ENCODE results near the gene PBX4.

PBX4 gene

GRCh38 chr19:19525611-19526380 lies 92.7 kb downstream of the PBX4 start:
- TF ChIP-seq, protein P1, sequence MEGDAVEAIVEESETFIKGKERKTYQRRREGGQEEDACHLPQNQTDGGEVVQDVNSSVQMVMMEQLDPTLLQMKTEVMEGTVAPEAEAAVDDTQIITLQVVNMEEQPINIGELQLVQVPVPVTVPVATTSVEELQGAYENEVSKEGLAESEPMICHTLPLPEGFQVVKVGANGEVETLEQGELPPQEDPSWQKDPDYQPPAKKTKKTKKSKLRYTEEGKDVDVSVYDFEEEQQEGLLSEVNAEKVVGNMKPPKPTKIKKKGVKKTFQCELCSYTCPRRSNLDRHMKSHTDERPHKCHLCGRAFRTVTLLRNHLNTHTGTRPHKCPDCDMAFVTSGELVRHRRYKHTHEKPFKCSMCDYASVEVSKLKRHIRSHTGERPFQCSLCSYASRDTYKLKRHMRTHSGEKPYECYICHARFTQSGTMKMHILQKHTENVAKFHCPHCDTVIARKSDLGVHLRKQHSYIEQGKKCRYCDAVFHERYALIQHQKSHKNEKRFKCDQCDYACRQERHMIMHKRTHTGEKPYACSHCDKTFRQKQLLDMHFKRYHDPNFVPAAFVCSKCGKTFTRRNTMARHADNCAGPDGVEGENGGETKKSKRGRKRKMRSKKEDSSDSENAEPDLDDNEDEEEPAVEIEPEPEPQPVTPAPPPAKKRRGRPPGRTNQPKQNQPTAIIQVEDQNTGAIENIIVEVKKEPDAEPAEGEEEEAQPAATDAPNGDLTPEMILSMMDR (conservative IDR thresholded peaks at IDR 0.05; ENCODE audit: low read depth, low read length), result no peak
- Histone ChIP-seq H2AFZ (ENCODE audit: low read depth) (no peak overlapping the region), H3K79me2 (ENCODE audit: insufficient read depth, low read depth) (peaks cover 9% of the 10 kb centered on the region; the same call in 1 of the 2 replicates), H4K20me1 (ENCODE audit: insufficient read depth) (no peaks in the 10 kb centered on the region), H3K4me1 (ENCODE audit: low read depth, poor library complexity, severe bottlenecking) (no peaks in the 10 kb centered on the region), H3K4me3 (IDR thresholded peaks at IDR 0.05; ENCODE audit: insufficient read depth, low read depth, low read length) (no peak overlapping the region), H3K27me3 (ENCODE audit: insufficient read depth, low read depth) (no peaks in the 10 kb centered on the region), H3K9ac (no peak overlapping the region), H3K36me3 (ENCODE audit: insufficient read depth) (no peaks in the 10 kb centered on the region), H3K4me2 (no peak overlapping the region), H3K27ac (no peak overlapping the region)

DNA sequence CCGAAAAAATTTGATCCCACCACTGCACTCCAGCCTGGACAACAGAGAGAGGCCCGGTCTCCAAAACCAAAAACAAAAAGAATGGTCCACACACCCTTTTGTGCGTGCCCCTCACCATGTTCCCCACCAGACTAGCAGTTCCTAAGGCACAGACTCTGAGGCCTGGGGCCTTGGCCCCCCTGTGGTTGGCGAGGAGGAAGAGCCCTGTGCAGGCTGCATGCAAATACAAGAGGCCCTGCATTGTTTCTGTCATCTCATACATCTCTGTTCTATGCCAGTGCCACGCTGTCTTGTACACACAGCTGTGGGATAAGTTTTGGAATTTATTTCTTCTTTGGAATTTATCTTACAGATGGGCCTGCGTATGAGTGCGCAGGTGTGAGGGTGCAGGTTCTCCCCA lies 94.4 kb downstream of the PBX4 start:
- Histone ChIP-seq H3K79me2 (ENCODE audit: insufficient read depth, low read depth) (peaks cover 19% of the 10 kb centered on the region; the same call in 1 of the 2 replicates), H3K4me1 (ENCODE audit: low read depth, poor library complexity, severe bottlenecking) (no peaks in the 10 kb centered on the region), H4K20me1 (ENCODE audit: insufficient read depth) (no peaks in the 10 kb centered on the region), H3K27ac (no peak overlapping the region), H3K27me3 (ENCODE audit: insufficient read depth, low read depth) (no peaks in the 10 kb centered on the region), H3K9ac (no peak overlapping the region), H3K36me3 (ENCODE audit: insufficient read depth) (no peaks in the 10 kb centered on the region; the same call in none of the 2 replicates), H3K4me3 (IDR thresholded peaks at IDR 0.05; ENCODE audit: insufficient read depth, low read depth, low read length) (no peak overlapping the region), H2AFZ (ENCODE audit: low read depth) (no peak overlapping the region), H3K4me2 (no peak overlapping the region)
- TF ChIP-seq, protein P1 (conservative IDR thresholded peaks at IDR 0.05; ENCODE audit: low read depth, low read length), result no peak

DNA sequence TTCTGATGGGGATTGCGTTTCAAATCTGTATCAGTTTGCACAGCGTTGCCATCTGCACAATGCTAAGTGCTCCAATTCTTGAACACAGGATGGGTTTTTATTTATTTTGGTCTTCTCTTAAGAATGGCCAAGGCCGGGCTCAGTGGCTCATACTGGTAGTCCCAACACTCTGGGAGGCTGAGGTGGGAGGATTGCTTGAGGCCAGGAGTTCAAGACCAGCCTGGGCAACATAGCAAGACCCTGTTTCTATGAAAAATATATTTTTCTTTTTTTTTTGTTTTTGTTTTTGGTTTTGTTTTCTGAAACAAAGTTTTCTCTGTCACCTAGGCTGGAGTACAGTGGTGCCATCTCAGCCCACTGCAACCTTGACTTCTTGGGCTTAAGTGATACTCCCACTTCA lies 95.3 kb downstream of the PBX4 start:
- no peak overlapping the region for H3K27ac ChIP-seq
- no peaks in the 10 kb centered on the region; the same call in none of the 2 replicates for H3K36me3 ChIP-seq (ENCODE audit: insufficient read depth)
- no peak overlapping the region for H3K4me3 ChIP-seq (IDR thresholded peaks at IDR 0.05; ENCODE audit: insufficient read depth, low read depth, low read length)
- TF ChIP-seq, protein P1 (conservative IDR thresholded peaks at IDR 0.05; ENCODE audit: low read depth, low read length), result no peak
- H2AFZ ChIP-seq (ENCODE audit: low read depth), result no peak overlapping the region
- H3K79me2 ChIP-seq (ENCODE audit: insufficient read depth, low read depth), result peaks cover 24% of the 10 kb centered on the region; the same call in 1 of the 2 replicates
- peaks cover 1% of the 10 kb centered on the region for H3K4me1 ChIP-seq (ENCODE audit: low read depth, poor library complexity, severe bottlenecking)
- no peak overlapping the region for H3K4me2 ChIP-seq
- H3K9ac ChIP-seq, result no peak overlapping the region
- H3K27me3 ChIP-seq (ENCODE audit: insufficient read depth, low read depth), result no peaks in the 10 kb centered on the region
- H4K20me1 ChIP-seq (ENCODE audit: insufficient read depth), result no peaks in the 10 kb centered on the region

DNA sequence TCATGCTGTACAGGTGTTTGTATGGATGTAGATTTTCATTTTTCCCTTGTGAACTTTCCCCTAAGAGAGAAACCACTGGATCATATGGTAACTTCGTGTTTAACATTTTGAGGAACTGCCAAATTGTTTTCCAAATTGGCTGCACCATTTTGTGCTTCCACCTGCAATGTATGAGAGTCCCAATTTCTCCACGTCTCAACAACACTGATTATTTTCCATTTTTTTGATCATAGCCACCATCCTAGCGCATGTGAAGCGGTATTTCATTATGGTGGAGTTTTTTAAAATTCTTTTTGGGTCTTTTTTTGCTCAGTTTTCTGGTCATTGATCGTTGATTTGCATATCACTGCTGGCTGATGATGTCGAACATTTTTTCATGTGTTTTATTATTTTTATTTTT lies 97.5 kb downstream of the PBX4 start:
- H3K4me1 ChIP-seq (ENCODE audit: low read depth, poor library complexity, severe bottlenecking), result peaks cover 16% of the 10 kb centered on the region
- TF ChIP-seq, protein P1 (conservative IDR thresholded peaks at IDR 0.05; ENCODE audit: low read depth, low read length), result no peak
- peaks cover 45% of the 10 kb centered on the region for H3K79me2 ChIP-seq (ENCODE audit: insufficient read depth, low read depth)
- H3K36me3 ChIP-seq (ENCODE audit: insufficient read depth), result no peaks in the 10 kb centered on the region; the same call in none of the 2 replicates
- H3K4me2 ChIP-seq, result no peak overlapping the region
- no peaks in the 10 kb centered on the region for H4K20me1 ChIP-seq (ENCODE audit: insufficient read depth)
- H3K4me3 ChIP-seq (IDR thresholded peaks at IDR 0.05; ENCODE audit: insufficient read depth, low read depth, low read length), result no peak overlapping the region
- H3K9ac ChIP-seq, result no peak overlapping the region
- H3K27ac ChIP-seq, result no peak overlapping the region
- no peaks in the 10 kb centered on the region for H3K27me3 ChIP-seq (ENCODE audit: insufficient read depth, low read depth)
- no peak overlapping the region for H2AFZ ChIP-seq (ENCODE audit: low read depth)

Measured in KMS-11 (cell line).